GM18507 (cell line): Measurements from ENCODE around the gene MAD1L1.

Experiments
- DNase-seq: peaks from one replicate; pipeline ENCODE4 v3.0.0; 2011; ENCODE audit warnings: low read depth; ENCODE audit not compliant: insufficient read length; ENCODE audit errors: extremely low spot score
- FAIRE-seq: peaks from 2 replicates; lab custom pipeline; 2011; peaks lifted over from hg19 to GRCh38; lab: Jason Lieb, UNC

MAD1L1 gene

GRCh38 chr7:1809601-1810258, 423.0 kb downstream of the MAD1L1 start:
- FAIRE-seq = no peak
- no peak for DNase-seq

- no peak for DNase-seq
- FAIRE-seq = no peak
Measured at GRCh38 chr7:1809070-1809469, 423.7 kb downstream of the MAD1L1 start.

GRCh38 chr7:1807821-1808600, 424.7 kb downstream of the MAD1L1 start:
- FAIRE-seq = no peak
- no peak for DNase-seq

- FAIRE-seq = no peak
- DNase-seq = no peak
Measured at GRCh38 chr7:1806354-1806753, 426.4 kb downstream of the MAD1L1 start.

- FAIRE-seq = no peak
- DNase-seq = no peak
Measured at GRCh38 chr7:1804310-1804709, 428.4 kb downstream of the MAD1L1 start.

- FAIRE-seq = no peak
- no peak for DNase-seq
Measured at GRCh38 chr7:1802899-1803298, 429.8 kb downstream of the MAD1L1 start.

GRCh38 chr7:1800902-1801301, 431.8 kb downstream of the MAD1L1 start:
- no peak for FAIRE-seq
- DNase-seq = no peak

- DNase-seq = no peak
- FAIRE-seq = no peak
Measured at GRCh38 chr7:1798191-1798590, 434.6 kb downstream of the MAD1L1 start.

GRCh38 chr7:1794888-1795542, 437.7 kb downstream of the MAD1L1 start:
- no peak for FAIRE-seq

GRCh38 chr7:1787681-1788235, 445.0 kb downstream of the MAD1L1 start:
- no peak for FAIRE-seq
- no peak for DNase-seq

More at GRCh38 chr7:1794888-1795542, 437.7 kb downstream of the MAD1L1 start:
- no peak for DNase-seq

- DNase-seq (no peak), FAIRE-seq (no peak)
Measured at GRCh38 chr7:1787241-1787640, 445.5 kb downstream of the MAD1L1 start.

- no peak for DNase-seq
- FAIRE-seq = no peak
Measured at GRCh38 chr7:1785839-1786238, 446.9 kb downstream of the MAD1L1 start.

GRCh38 chr7:1781369-1781768, 451.4 kb downstream of the MAD1L1 start:
- DNase-seq (no peak), FAIRE-seq (no peak)

GRCh38 chr7:1779445-1779844, 453.3 kb downstream of the MAD1L1 start:
- no peak for FAIRE-seq
- DNase-seq = no peak

GRCh38 chr7:1777122-1777521, 455.6 kb downstream of the MAD1L1 start:
- DNase-seq (no peak), FAIRE-seq (no peak)

- FAIRE-seq (no peak), DNase-seq (no peak)
Measured at GRCh38 chr7:1775389-1775788, 457.4 kb downstream of the MAD1L1 start.

- DNase-seq (no peak), FAIRE-seq (no peak)
Measured at GRCh38 chr7:1770331-1770730, 462.4 kb downstream of the MAD1L1 start.

GRCh38 chr7:1769286-1770200, 463.2 kb downstream of the MAD1L1 start:
- FAIRE-seq (no peak), DNase-seq (no peak)

- DNase-seq (no peak), FAIRE-seq (no peak)
Measured at GRCh38 chr7:1768832-1769231, 463.9 kb downstream of the MAD1L1 start.
